GM21723 (cell line): ENCODE data around the gene EPHB1.

Experiments used
- ATAC-seq: cut with Tn5 transposase; IDR thresholded peaks from one replicate; pipeline ENCODE4 v1.9.1; 2021; ENCODE audit warnings: mild to moderate bottlenecking, moderate library complexity; ENCODE audit not compliant: unreplicated experiment

EPHB1 gene

GRCh38 chr3:134846911-134847317 lies 51.9 kb downstream of the EPHB1 start:
- ATAC-seq, result no peak

- ATAC-seq, result no peak
Measured at GRCh38 chr3:134847349-134847748, 52.3 kb downstream of the EPHB1 start.

- ATAC-seq, result no peak
Measured at GRCh38 chr3:134849561-134849960, 54.5 kb downstream of the EPHB1 start.

- ATAC-seq, result no peak
Measured at GRCh38 chr3:134850761-134851160, 55.7 kb downstream of the EPHB1 start.

GRCh38 chr3:134852132-134852531 lies 57.1 kb downstream of the EPHB1 start:
- no peak for ATAC-seq

- ATAC-seq, result peak; percentile 97
Measured at GRCh38 chr3:134852893-134853351, 57.9 kb downstream of the EPHB1 start.

GRCh38 chr3:134854254-134854653 lies 59.2 kb downstream of the EPHB1 start:
- ATAC-seq, result no peak

- no peak for ATAC-seq
Measured at GRCh38 chr3:134857356-134857755, 62.3 kb downstream of the EPHB1 start.

GRCh38 chr3:134857776-134858362 lies 62.8 kb downstream of the EPHB1 start:
- no peak for ATAC-seq

- ATAC-seq, result no peak
Measured at GRCh38 chr3:134858441-134859035, 63.5 kb downstream of the EPHB1 start.

GRCh38 chr3:134859341-134859740 lies 64.3 kb downstream of the EPHB1 start:
- no peak for ATAC-seq

GRCh38 chr3:134860141-134860540 lies 65.1 kb downstream of the EPHB1 start:
- no peak for ATAC-seq

GRCh38 chr3:134863915-134864314 lies 68.9 kb downstream of the EPHB1 start:
- ATAC-seq, result no peak

- no peak for ATAC-seq
Measured at GRCh38 chr3:134864636-134865035, 69.6 kb downstream of the EPHB1 start.

GRCh38 chr3:134867277-134867676 lies 72.2 kb downstream of the EPHB1 start:
- no peak for ATAC-seq

GRCh38 chr3:134869153-134869726 lies 74.2 kb downstream of the EPHB1 start:
- ATAC-seq, result no peak

- no peak for ATAC-seq
Measured at GRCh38 chr3:134871818-134872217, 76.8 kb downstream of the EPHB1 start.

GRCh38 chr3:134872440-134873388 lies 77.7 kb downstream of the EPHB1 start:
- no peak for ATAC-seq

- ATAC-seq, result no peak
Measured at GRCh38 chr3:134873789-134874188, 78.7 kb downstream of the EPHB1 start.

- ATAC-seq, result no peak
Measured at GRCh38 chr3:134874737-134875413, 79.8 kb downstream of the EPHB1 start.

GRCh38 chr3:134876836-134877235 lies 81.8 kb downstream of the EPHB1 start:
- no peak for ATAC-seq
